Left hindlimb (tissue), 1 donor: ENCODE measurements around the gene SPIN1.

ENCODE experiments used
- DNase-seq: peaks from one replicate; pipeline ENCODE4 v3.0.0-alpha.2; 2018

Gene SPIN1

DNA sequence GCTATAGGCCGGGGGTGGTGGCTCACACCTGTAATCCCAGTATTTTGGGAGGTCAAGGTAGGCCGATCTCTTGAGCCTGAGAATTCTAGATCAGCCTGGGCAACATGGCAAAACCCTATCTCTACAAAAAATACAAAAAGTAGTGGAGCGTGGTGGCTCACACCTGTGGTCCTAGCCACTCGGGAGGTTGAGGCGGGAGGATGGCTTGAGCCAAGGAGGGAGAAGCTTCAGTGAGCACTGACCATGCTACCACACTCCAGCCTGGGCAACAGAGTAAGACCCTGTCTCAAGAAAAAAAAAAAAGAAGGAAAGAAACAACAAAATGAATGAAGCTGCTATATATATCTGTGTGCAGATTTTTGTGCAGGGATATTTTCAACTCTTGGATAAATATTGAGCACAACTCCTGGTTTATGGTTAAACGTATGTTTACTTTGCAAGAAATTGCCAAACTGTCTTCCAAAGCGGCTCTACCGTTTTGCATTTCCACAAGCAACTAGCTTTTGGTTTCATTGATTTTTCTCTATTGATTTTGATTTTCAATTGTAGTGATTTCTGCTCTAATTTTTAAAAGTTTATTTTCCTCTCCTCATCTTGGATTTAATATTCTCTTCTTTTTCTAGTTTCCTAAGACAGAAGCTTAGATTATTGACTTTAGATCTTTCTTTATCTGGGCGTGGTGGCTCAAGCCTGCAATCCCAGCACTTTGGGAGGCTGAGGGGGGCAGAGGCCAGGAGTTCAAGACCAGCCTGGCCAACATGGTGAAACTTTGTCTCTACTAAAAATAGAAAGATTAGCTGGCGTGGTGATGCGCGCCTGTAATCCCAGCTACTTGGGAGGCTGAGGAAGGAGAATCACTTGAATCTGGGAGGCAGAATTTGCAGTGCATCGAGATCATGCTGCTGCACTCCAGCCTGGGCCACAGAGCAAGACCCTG lies 49.2 kb downstream of the SPIN1 start:
- DNase-seq, result no peak

GRCh38 chr9:88438811-88439210 lies 50.6 kb downstream of the SPIN1 start:
- DNase-seq, result no peak

DNA sequence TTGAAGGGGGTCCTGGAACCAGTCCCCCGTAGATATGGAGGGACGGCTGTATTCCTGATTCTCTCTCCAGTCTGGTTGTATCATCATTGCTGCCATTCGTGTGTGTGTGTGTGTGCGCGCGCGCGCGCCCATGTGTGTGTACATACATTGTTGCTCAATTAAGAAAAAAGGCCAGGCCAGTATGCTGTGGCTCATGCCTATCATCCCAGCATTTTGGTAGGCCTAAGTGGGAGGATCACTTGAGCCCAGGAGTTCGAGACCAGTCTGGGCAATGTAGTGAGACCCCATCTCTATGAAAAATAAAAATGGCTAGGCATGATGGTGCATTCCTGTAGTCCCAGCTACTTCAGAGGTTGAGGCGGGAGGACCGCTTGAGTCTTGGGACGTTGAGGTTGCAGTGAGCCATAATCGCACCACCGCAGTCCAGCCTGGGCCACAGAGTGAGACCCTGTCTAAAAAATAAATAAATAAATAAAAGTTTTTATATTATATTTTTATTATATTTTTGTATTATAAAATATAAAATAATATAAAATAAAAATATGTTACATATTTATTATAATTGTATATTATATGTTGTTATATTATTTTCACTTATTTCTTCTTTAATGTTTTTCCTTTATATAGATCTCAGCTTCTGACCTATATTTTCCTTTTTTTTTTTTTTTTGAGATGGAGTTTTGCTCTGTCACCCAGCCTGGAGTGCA lies 53.2 kb downstream of the SPIN1 start:
- no peak for DNase-seq

GRCh38 chr9:88443480-88444113 lies 55.4 kb downstream of the SPIN1 start:
- no peak for DNase-seq

DNA sequence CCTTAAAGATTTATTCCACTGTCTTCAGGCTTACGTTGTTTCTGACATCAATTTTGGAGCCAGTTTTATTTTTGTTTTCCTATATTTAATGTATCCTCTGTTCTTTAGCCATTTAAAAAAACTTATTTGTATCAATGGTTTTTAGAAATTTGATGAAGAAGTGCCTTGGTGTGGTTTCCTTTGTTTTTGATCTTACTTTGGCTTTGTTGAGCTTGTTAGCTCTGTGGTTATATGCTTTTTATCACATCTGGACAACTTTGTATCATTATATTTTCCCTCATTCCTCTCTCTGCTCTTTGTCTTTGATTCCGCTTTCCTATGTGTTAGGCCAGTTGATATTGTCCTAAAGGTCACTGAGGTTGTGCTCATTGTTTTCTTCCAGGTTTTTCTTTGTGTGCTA lies 58.5 kb downstream of the SPIN1 start:
- no peak for DNase-seq

DNA sequence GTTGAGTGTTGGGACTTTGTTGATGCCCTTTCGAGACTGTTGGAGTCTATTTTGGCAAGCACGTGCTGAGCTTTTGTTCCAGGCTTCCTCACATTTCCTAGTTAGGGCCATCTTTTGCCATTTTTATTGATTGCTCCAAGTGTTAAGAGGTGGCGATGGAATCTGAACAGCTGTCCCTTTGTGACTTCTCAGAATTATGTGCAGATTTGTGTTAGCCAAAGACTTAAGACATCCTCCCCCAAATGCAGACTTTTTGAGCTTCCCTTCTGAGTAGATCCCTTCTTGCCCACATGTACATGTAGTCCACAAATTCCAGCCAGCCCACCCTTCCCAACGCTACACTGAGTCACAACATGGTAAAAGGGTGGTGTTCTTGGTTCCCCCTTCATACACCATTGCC lies 59.2 kb downstream of the SPIN1 start:
- no peak for DNase-seq

DNA sequence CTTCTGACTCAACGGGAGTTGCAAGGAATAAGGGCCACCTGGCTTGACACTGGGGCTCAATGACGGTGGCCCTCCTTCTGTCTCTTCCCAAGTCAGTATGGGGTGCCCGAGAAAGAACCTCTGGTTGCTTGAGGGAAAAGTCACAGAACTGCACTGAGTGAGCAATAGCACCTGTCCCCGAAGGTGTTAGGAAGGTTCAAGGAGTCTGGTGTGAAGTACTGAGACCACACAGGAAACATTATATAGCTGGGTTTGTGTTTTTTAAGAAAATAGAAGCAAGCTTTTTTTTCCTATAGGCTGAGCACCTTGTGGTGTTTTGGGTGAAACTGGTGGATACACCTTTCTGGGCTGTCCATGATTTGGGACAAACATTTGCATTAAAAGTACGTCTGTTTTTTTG lies 62.9 kb downstream of the SPIN1 start:
- DNase-seq, result no peak

GRCh38 chr9:88458716-88459465 lies 70.6 kb downstream of the SPIN1 start:
- DNase-seq, result peak; percentile 38

DNA sequence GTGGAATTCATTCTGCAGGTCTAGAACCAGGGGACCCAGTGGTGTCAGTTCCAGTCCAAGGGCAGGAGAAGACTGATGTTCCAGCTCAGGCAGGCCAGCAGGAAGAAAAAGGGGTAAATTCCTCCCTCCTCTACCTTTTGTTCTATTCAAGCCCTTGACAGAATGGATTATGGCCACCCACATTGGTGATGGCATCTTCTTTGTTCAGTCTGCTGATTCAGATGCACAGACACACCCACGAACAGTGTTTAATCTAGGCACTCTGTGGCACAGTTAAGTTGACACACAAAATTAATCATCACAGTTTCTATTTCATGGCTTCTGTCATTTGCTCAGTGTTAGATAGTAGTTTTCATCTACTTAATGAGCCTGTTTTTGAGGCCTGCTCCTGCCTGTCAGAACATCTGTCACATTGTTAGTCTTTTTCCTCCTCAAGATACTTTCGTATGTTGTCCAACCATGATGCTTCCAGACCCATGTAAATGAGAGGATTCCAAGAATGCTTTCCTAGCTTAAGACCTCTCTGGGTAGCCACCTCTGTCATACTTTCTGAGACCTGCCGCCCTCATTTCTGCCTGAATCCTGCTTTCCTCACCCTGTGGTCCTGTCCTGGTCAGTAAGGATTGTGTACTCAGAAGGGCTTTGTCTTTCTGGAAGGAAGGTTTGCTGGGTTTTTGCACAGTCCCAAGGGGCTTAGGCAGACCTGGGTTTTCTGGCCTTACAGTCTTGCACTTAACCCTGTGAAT lies 72.5 kb downstream of the SPIN1 start:
- DNase-seq, result no peak

GRCh38 chr9:88462191-88462590 lies 73.9 kb downstream of the SPIN1 start:
- DNase-seq, result no peak

DNA sequence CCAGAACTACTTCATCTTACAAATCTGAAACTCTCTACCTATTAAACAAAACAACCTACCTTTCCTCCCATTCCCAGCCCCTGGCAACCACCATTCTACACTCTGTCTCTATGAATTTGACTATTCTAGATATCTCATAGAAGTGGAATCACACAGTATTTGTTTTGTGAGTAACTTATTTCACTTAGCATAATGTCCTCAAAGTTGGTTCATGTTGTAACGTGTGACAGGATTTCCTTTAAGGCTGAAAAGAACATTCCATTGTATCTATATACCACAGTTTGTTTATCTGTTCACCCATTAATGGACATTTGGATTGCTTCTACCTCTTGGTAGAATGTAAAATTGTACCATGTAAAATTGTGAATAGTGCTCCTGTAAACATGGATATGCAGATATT lies 76.6 kb downstream of the SPIN1 start:
- DNase-seq, result no peak

DNA sequence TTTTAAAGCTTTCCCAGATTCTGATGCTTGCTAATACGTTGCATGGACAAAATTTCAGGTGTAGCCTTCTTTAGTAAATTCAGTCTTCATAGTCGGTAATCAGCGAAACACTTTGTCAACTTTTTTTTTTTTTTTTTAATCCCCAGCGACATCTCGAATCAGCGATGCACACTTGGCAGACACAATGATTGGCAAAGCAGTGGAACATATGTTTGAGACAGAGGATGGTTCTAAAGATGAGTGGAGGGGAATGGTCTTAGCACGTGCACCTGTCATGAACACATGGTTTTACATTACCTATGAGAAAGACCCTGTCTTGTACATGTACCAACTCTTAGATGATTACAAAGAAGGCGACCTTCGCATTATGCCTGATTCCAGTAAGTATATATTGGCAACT lies 80.0 kb downstream of the SPIN1 start:
- no peak for DNase-seq

- no peak for DNase-seq
These were observed 88.4 kb downstream of the SPIN1 start for GRCh38 chr9:88476491-88477271.

DNA sequence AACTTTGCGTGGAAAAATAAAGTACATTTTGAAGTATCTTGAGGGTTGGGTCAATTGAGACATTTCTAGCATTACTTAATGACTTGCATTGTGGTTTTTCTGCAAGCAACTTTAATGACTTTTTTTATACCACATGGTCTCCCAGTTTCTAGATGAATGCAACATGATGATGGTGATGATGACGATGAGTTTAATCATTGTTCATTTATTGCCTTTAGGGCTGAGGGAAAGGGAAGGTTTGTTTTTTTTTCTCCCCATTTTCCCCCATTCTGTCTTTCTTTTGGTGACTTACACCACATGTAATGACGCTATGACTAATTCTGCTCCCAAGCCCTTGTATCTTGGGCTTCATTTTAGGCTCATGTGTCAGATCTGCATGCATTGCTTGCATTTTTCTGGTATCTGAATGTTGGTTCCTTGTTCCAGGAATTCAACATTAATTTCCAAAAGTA lies 89.1 kb downstream of the SPIN1 start:
- DNase-seq, result no peak

- DNase-seq, result no peak
These were observed 90.0 kb downstream of the SPIN1 start for GRCh38 chr9:88478246-88478645.

DNA sequence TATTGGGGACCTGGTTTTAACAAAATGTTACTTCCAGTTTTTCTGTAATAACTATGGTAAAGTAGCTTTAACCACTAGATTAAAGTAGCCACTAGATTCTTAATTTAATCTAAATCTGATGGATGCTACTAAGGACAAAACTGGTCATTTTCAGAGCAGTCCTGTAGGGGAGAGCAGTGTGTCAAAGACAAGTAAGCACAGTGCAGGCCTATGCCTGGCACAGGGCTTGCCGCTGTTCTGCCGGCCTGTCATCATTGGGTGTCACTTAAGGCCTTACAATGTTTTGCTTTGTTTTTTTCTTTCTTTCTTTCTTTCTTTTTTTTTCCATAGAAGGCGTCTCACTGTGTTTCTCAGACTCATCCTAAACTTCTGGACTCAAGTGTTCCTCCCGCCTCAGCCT lies 93.7 kb downstream of the SPIN1 start:
- no peak for DNase-seq

DNA sequence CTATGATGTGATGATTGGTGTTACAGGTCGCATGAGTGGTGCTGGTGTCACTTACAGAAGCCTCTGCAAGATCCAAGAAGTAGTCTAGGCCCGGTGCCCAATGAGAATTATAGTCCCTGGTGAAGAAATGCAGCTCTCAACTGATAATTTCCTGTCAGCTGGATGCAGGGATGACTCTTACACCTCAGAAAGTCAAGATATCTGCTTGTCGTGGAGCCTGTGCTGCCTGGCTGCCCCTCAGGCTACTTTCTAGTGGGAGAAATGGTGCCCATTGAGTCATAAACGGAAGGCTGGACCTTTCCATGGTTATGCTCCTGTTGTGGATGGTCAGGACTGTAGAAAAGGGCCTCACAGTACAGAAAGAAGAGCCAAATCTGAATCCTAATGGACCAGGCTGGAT lies 99.9 kb downstream of the SPIN1 start:
- DNase-seq, result no peak

DNA sequence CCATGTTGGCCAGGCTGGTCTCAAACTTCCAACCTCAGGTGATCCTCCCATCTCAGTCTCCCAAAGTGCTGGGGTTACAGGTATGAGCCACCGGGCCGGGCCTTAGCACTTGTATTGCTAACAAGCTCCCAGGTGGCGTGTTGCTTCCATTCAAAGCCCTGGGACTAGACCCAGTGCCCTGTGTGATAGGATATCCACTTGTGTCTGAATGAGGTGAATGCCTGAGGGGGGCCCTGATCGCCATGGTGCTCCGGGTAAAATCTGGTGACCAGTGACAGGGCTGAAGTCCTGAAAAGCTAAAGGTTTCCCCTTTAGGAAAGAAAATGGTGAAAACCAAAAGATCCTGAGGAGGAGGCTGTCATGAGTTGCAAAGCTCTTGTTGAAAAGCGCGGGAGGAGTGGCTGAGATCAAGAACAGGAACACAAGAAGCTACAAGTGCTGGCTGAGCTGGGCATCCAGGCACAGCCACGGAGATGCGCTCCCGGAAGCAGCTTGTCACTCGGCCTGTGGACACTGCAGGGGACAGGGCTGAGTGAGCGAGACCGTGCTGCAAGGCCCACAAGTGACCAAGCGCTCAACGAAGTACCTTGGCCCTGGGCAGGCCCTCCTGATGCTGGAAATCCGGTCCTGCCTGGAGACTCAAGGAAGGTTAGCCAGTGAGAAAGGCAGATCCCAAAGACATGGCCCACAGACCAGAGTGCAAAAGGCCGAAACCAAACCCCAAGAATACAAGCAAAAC lies 106.9 kb downstream of the SPIN1 start:
- DNase-seq, result no peak

GRCh38 chr9:88497224-88497623 lies 109.0 kb downstream of the SPIN1 start:
- DNase-seq, result no peak

DNA sequence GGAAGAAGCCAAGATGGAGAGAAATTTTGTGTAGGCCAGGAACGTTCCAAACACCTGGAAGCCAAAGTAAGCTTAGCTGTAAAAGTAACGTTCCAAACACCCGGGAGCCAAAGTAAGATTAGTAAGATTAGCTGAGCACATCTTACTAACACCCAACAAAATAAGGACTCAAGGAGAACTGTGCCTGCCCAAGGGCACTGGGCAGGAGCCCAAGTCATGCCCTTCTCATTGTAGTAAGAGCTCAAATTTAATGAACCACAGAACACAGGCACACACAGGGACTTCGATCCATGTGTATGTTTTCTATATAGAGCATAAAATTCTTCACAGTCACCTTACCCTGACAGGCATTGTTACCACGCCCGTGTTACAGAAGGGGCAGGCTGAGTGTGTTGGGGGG lies 110.6 kb downstream of the SPIN1 start:
- DNase-seq, result no peak

GRCh38 chr9:88501086-88501485 lies 112.8 kb downstream of the SPIN1 start:
- DNase-seq, result no peak
